Measurements from ENCODE around the gene KRTAP9-7.
A peak's percentile ranks its signal among the peaks of the same experiment; 100 is the strongest.

Gene KRTAP9-7

DNA sequence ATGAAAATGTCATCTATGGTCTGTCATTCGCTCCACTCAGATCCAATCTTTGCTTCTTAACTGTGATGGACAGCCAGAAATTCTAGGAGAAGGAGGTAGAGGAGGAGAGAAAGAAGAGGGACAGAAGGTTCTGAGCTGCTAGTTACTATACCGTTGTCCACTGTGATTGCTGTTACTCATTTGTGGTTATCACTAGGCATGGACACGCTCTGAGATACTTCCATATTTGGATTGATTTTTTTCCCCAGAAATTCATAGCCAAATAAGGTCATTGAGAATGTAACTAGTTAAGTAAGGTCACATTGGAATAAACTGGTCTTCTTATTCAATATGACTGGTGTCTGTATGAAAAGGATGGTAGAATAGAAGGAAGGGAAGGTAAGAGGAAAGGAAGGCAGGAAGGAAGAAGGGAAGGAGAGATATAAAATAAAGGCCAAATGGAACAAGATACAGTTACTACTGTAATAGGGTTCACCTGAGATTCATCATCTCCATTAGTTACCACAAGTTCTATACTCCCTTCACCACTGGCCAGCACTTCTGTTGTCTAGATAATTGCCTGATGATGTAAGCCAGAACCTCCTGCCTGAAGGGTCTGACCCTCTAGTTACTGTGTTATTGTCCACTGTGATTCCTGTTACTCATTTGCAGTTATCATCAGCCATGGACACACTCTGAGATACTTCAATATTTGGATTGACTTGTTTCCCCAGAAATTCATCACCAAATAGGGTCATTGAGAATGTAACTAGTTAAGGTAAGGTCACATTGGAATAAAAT lies 2.9 kb downstream of the KRTAP9-7 start:
- no peak for DNase-seq

DNA sequence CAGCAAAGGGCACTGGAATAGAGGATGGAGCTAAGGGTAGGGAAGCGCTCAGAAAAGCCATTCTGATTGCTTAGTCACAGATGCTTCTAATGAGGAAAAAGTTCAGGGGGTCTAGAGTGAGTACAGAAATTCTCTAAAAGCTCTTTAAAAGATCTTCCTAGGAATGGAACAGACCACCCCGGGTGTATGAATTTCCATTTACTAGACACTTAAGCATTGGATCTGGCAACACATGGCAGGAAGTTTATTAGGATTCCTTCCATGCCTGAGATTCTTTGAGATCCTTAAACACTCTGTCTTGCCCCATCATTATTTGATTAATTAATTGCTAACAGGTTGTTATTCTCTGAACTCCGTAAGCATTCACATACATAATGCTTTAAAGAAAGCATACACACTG lies 8.5 kb downstream of the KRTAP9-7 start:
- DNase-seq = no peak

DNA sequence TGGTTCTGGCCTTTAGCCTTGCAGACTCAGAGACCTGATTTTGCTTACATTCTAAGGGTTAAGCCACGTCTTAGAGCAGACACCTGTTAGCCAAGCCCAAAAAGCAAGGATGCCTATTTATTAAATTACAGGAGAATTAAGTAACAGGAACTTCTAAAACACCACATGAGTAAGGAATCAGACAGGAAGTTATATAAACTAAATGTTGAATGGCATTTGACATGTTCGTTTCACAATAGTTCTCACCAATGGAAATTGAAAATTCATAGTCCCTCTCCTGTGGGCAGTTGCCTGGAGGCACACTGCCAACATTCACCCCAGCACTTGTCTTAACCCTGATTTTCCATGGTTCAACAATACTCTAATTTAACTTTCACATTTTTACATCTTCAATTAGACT lies 9.0 kb downstream of the KRTAP9-7 start:
- no peak for DNase-seq

DNA sequence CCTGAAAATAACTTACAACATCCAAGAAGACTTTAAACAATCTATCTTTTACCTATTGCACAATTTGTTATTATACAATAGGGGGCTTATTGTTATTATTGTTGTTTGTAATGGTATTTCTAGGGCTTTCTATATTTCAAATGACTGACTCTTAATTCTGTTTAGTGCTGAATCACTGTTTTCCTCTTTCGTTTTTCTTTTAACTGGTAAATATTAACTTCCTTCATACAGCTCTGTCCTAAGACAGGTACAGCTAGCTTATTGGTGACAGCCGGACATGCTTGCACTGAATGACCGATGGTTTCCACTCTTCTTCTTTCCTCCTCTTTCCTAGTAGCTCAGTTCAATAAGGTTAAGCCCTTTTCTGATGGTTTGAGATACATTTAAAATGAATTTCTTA lies 11.6 kb downstream of the KRTAP9-7 start:
- DNase-seq = no peak

DNA sequence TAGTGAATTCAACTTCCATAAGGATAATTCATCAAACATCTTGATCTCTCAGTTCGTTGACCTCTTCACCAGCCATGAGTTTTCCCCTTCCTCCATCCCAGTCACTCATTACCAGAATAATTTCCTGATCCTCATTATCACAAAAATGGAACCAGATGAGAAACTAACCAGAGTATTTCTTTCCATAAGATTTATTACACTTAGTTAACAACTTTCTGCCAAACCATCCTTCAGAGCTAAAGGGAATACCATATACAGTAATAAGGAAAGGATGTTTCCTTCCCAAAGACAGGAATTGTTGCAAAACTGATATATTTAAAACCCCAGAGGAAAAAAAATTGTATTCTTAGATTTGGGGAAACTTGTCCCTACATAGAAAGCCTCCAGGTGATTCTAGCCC lies 18.5 kb downstream of the KRTAP9-7 start:
- DNase-seq = no peak

DNA sequence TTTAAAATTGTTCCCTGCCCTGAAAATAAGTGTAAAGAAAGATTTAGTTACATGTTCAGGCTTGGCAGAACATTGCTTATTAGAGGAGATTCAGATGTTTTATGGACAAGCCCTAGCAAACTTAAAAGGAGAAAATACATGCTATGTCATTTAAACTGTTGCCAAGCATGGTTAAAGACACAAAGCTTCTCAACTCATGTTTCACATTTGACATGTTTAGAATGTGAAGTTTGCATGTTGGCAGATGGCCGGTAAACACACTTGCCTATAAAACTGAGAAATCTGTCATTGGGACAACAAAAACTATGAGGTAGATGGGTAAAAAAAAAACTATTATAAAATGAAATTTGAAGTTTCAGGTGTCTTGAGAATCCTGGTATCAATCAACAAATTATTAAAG lies 21.3 kb downstream of the KRTAP9-7 start:
- no peak for DNase-seq

DNA sequence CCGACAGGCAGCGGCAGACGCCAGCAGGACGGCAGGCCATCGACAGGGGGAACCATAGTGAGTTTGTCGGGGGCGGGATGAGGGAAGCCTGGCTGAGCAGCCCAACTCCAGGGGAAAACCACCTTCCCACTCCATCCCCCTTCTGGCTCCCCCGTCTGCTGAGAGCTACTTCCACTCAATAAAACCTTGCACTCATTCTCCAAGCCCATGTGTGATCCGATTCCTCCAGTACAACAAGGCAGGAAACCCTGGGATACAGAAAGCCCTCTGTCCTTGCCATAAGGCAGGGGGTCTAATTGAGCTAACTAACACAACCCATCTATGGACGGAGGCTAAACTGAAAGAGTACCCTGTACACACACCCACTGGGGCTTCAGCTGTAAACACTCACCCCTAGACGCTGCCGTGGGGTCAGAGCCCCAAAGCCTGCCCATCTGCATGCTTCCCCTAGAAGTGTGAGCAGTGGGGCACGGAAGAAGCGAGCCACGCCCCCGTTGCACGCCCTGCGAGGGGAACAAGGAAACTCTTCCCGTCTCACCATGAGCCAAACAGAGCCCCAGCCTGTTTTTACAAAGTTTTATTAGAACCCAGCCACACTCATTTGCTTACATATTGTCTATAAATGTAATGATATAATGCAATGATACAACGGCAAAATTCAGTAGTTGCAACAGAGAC lies 23.1 kb downstream of the KRTAP9-7 start:
- DNase-seq = no peak

DNA sequence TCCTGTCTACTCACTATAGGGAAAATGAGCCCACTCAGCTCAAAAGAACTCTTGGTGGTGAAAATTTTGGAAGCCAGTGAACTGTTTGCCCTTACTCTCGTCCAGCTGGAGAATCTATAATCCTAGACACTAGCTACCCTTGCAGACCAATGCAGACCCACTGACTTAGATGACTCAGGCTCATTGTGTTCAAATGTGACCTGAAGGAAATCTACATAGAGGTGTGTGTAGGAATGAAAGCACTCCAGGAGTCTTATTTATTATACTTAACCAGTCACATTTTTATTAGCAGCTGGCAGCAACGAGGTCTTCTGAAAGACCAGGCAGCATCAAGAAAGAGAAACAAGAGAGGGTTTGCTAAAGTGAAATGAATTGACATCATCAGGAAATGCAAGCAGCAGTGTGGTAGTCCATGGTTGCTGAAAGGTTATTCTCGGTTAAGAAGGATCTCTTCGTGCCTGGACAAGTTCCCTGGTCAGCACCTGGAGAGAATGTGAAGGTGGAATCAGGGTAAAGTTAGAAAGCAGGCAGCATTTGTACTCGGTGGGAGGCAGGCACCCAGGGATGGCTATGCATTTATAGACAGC lies 25.8 kb downstream of the KRTAP9-7 start:
- peak; percentile 74 for DNase-seq

DNA sequence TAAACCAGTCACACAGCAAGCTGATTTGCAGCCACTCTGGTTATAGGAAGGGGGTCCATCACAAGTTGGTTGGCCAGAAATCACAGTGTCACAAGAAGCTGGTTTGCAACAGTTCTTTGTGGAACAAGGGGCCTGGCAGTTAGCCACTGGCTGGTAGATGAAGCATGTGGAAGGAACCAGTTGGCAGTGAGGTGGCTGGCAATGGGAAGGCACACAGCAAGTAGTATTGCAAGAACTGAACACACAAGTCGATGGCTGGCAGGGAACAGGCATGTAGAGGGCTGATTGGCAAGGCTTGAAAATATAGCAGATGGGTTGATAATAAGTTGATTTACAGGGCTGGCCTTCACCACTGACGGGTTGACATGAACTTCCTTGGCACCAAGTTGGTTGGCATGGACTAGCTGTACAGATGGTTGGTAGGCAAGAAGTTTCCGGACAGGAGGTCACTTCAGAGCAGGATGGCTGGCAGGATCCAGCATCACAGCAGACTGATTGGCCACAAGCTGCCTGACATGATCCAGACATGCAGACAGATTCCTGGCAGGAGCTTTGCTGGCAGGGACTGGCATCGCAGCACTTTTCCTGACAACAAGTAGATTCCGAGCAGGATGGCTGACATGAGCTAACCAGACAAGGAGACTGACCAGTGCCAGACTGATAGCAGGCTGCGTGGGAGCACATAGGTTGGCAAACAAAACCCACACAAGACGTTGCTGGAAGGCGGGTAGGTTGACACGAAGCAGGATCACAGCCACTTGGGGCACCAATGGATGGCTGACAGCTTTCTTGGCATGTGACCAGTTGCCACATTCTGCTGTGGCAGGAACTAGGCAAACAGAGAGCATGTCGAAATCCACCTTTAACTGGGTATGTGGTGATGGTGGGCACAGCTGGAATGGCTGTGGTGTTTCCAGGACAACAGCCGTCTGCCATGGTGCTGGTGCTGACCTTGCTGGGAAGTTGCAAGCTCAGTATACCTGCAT lies 26.7 kb downstream of the KRTAP9-7 start, which contains the start of gene KRTAP29-1:
KRTAP29-1 (minus strand) TSS at position 936 of the 986 bp plus-strand sequence; CDS start at position 936, 0 bp downstream.
- no peak for DNase-seq

DNA sequence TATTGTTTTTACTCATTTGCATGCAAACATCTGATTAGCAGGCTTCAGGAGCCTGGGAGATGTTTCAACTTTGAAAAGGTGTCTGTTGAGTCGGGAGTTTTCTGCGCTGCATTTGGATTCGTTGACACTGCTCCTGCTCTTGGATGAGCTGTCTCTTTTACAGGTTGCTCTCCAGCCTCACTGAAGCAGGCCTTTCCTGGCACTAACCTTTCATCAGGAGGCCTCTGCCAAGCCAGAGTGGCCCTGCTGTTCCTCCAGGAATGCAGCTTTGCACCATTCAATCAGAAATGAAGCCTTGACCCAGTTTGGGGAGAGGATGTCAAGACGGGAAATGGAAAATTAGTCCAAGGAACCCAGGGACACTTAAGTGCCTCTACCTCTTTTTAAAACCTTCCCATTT lies 27.5 kb downstream of the KRTAP9-7 start:
- DNase-seq = no peak

DNA sequence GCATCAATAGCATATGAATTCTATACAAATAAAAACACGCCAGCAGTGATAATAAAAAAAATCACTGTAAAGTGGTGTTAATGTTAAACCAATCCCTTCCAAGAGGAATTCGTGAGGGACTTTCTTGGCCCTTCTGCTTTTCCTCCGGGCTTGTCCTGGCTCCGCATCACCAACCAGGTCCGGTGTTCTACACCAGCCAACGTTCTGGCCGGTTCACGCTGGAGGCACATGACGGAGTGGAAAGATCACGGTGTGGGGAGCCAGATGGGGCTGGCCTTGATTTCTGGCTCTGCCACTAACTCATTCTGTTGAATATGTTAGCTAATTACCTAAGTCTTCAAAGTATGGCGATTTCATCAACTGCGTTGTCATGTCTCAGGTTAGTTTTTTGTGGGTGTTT lies 28.6 kb downstream of the KRTAP9-7 start:
- DNase-seq = no peak

DNA sequence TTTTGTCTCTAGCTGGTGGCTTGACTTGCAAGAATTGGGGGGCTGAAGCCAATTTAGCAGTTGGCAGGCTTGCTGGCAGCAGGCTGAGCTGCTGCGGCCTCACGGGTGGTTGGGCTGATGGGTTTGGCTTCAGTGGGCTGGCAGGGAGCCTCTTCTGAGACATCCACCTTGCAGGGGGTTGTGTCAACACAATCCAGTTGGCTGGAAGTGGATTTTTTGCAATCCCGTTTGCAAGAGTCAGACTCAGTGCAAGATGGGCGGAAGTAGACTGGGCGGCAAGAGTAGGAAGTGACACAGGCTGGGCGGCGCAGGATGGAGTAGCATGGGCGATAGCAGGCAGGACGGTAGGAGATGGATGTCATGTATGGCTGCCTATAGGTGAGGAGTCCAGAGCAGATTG lies 32.1 kb downstream of the KRTAP9-7 start:
- DNase-seq = no peak

DNA sequence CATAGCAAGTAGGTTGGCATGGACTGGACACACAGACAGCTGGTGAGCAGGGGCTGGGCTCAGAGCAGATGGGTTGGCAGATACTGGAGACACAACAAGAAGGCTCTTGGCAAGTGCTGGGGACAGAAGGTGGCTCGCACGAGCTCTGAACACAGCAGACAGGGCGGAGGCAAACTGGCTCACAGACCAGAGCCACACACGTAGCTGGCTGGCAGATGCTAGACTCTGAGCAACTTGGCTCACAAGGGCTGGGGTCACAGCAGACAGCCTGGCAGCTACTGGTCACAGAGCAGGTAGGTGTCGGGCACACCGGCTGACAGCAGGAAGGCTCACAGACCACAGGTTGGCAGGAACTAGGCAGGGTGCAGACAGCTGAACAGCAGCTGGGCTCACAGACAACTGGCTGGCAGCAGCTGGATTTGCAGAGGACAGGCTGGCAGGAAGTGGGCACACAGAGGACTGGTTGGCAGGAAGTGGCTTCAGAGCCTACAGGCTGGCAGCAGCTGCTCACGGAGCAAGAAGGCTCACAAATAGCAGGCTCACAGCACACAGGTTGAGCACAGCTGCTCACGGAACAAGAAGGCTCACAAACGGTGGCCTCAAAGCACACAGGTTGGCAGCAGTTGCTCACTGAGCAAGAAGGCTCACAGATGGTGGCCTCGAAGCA lies 32.9 kb downstream of the KRTAP9-7 start:
- no peak for DNase-seq

DNA sequence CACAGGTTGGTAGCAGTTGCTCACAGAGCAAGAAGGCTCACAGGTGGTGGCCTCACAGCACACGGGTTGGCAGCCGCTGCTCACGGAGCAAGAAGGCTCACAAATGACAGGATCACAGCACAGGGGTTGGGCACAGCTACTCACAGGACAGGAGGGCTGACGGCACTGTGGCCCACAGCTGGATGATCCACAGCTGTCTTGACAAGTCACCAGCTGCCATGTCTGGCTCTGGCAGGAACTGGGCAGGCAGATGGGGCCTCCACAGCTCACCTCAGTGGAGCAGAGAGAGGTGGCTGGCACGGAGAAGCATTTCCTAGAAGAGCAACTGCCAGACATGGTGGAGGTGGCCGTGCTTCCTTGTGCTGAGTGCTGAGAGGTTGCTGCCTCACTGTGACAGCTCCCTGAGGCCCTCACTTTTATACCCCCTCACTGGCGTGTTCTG lies 33.4 kb downstream of the KRTAP9-7 start, which contains the start of gene KRTAP16-1:
KRTAP16-1 (minus strand) TSS at position 392 of the 442 bp plus-strand sequence; CDS start at position 336, 56 bp downstream.
- DNase-seq = no peak

DNA sequence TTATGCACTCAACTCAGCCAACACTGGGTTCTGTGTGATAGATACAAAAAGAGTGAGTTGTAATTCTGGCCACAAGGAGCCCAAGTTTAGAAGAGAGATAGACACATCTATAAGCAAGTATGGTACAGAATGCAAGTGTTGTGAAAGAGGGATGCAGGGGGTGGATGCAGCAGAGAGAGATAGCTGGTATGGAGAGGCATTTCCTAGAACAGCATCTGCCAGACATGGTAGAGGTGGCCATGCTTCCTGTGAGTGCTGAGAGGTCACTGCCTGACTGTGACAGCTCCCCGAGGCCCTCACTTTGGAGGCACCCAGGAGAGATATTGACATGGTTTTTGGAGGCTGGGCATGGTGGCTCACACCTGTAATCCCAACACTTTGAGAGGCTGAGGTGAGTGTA lies 35.6 kb downstream of the KRTAP9-7 start:
- DNase-seq = no peak

DNA sequence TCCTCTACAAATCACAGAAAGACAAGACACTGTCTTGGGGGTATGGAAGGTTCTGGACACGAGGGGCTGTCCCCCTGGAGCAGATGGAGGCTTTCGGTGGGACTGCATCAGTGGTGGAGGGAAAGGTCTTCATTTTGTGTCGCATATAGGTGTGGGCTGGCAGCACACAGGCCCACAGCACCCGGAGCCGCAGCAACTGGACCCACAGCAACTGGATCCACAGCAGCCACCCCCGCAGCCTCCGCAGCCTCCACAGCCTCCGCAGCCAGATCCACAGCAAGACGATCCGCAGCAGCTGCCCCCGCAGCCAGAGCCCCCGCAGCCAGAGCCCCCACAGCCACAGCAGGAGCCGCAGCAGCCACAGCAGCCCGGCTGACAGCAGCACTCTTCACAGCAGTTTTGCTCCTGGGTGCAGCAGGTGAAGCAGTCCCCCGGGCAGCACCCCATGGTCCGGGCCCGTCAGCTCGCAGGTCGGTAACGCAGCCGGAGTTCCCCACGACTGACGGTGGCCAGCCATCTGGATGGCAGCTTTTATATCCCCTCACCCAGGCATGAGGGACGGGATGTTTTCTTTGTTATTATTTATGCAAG lies 39.8 kb downstream of the KRTAP9-7 start, which contains the start of gene KRTAP17-1:
KRTAP17-1 (minus strand) TSS at position 507 of the 591 bp plus-strand sequence; CDS start at position 447, 60 bp downstream.
- no peak for DNase-seq

DNA sequence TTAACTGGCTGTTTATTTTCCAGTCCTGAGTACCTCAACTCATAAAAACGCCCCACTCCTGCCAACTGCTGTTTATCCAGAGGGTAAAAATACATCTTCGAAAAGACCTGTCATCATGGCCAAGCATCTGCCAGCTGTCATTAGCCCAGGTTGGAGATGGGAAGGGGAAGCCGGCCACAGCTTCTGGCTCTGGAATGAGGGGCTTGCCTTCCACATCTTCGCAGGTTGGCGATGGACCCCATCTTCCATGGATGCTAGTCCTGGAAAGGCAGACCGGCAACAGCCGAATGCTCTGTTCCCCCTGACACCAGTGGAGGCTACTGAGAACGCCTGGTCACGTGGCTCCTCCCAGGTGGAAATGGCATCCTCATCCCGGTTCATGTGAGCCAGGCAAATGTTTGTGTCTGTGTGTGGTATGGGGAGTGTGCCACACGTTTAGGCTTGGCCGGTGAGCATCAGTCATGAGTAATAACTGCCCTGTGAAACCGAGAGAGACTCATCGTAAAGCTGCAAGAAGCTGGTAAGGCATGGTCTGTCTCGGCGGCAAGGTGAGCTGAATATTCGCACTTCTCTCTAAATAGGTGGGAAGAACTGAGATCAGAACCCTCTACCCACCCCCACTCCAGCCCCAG lies 40.4 kb downstream of the KRTAP9-7 start:
- no peak for DNase-seq

DNA sequence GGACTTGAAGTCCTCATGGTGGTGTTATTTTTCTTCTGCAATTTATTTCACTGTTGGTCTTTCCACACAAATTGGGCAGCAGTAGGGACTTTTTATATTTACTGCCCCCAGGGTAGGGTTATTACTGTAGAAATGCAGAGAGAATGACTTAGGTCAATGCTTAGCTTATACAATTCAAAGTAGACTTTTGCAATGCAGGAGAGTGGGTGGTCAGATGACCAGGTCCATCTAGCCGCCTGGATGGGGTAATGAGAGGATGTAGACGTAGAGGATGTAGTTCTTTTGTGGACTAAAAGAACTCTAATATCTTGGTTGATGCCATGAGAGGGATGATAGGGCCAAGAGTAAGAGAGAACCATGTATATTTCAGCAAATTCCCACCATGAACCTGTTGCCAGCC lies 42.7 kb downstream of the KRTAP9-7 start:
- no peak for DNase-seq

DNA sequence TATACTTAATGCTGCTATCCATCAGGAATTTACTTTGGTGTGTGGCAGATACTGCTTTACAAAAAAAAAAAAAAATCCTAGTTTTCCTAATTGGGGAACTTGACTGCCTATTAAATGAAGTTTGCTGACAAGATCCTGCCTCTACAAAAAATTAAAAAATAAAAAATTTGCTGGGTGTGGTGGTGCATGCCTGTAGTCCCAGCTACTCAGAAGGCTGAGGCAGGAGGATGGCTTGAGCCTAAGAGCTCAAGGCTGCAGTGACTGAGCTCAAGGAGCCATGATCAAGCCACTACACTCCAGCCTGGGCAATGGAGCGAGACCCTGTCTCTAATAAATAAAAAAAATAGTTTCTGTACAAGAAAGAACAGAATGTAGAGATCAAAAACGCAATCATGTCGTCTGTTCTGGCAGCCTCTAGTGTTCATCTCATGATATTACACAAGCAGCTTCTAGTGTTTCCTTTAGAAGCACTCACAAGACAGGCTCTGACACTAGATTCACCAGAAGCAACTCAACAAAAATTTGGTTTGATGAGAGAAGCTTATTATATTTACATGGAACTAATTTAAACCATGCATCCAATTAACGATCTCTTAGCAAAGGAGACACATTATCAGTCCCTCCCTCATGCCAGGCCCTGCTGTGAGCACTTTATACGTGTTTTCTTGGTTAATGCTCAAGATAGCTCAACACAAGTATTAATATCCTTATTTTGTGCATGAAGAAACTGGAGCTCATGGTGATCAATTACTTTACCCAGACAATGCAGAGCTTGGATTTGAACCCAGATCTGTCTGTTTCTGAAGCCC lies 46.8 kb downstream of the KRTAP9-7 start:
- DNase-seq = no peak

Data from DMS79 (cell line).